Esophagus squamous epithelium (tissue), 4 donors: ENCODE measurements around the gene CD209.

Experiments
- POLR2A ChIP-seq, 4 donors: fragments of 450-650 bp; IDR thresholded peaks; one replicate each; pipeline ENCODE4 v1.6.1; 2017; ENCODE audit warnings: antibody characterized with exemption in 4 of 4, mild to moderate bottlenecking in 4 of 4, moderate library complexity in 3 of 4
- TF ChIP-seq, protein P1 (sequence below), 6 experiments: fragments of 450-650 bp in 4 of 6; fragments of 200-600 bp in 2 of 6; sonication (generic) in 2 of 6; IDR thresholded peaks; one replicate each; pipeline ENCODE4 v1.5.1; 2016 to 2019; ENCODE audit warnings: antibody characterized with exemption in 6 of 6, mild to moderate bottlenecking in 4 of 6, moderate library complexity in 4 of 6

DNA sequence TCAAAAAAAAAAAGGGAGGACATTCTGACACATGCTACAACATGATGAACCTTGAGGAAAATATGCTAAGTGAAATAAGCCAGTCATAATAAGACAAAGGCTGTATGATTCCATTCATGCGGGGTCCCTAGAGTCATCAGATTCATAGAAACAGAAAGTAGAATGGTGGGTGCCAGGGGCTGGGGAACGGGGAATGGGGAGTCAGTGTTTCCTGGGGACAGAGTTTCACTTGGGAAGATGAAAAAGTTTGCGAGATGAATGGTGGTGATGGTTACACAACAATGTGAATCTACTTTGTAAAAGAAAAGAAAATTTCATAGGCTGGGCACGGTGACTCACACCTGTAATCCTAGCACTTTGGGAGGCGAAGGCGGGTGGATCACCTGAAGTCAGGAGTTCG, 9.3 kb downstream of the CD209 start:
- TF ChIP-seq, protein P1, sequence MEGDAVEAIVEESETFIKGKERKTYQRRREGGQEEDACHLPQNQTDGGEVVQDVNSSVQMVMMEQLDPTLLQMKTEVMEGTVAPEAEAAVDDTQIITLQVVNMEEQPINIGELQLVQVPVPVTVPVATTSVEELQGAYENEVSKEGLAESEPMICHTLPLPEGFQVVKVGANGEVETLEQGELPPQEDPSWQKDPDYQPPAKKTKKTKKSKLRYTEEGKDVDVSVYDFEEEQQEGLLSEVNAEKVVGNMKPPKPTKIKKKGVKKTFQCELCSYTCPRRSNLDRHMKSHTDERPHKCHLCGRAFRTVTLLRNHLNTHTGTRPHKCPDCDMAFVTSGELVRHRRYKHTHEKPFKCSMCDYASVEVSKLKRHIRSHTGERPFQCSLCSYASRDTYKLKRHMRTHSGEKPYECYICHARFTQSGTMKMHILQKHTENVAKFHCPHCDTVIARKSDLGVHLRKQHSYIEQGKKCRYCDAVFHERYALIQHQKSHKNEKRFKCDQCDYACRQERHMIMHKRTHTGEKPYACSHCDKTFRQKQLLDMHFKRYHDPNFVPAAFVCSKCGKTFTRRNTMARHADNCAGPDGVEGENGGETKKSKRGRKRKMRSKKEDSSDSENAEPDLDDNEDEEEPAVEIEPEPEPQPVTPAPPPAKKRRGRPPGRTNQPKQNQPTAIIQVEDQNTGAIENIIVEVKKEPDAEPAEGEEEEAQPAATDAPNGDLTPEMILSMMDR (IDR thresholded peaks at IDR 0.05): no peak
- no peak for TF ChIP-seq POLR2A (IDR thresholded peaks at IDR 0.05)
